Mesothelial cell of epicardium (in vitro differentiated cells): Measurements from ENCODE around the gene ZNF275. TPM values are rescaled to one million over a fixed set of nuclear protein-coding genes. Genes with fewer than 3 reads are reported as not detected.
"Not testable (repeated sequence)": the region's sequence is repeated elsewhere in the genome, so short reads cannot be mapped to it uniquely, and the experiment has no call there.

Experiments
- DNase-seq, 2 experiments: peaks; one replicate each; pipeline ENCODE4 v3.0.0; 2021; ENCODE audit warnings: low spot score in 2 of 2; ENCODE audit not compliant: unreplicated experiment in 2 of 2
- H3K27ac Mint-ChIP-seq: 2 replicates; pipeline ENCODE4 v1.8.0; 2021; ENCODE audit warnings: mixed read lengths
- H3K27me3 Mint-ChIP-seq: 2 replicates; pipeline ENCODE4 v1.8.0; 2021; ENCODE audit warnings: low read depth, mixed read lengths
- H3K36me3 Mint-ChIP-seq: 2 replicates; pipeline ENCODE4 v1.8.0; 2021; ENCODE audit warnings: mixed read lengths
- H3K4me1 Mint-ChIP-seq: 2 replicates; pipeline ENCODE4 v1.8.0; 2021; ENCODE audit warnings: mixed read lengths
- H3K4me3 Mint-ChIP-seq: 2 replicates; pipeline ENCODE4 v1.8.0; 2021; ENCODE audit warnings: mild to moderate bottlenecking, moderate library complexity, mixed read lengths
- H3K9me3 Mint-ChIP-seq: 2 replicates; pipeline ENCODE4 v1.8.0; 2021; ENCODE audit warnings: mixed read lengths
- CTCF ChIP-seq: fragments of 200-600 bp; sonication (generic); IDR thresholded peaks from one replicate; pipeline ENCODE4 v1.5.0; 2021; ENCODE audit warnings: antibody characterized with exemption; ENCODE audit not compliant: unreplicated experiment
- total RNA-seq: library from RNA; stranded (reverse); gene quantifications from 3 replicates; pipeline ENCODE4 v1.2.1, GENCODE V29; 2021

Gene ZNF275
- 16.0 to 17.6 TPM (median 17.5 TPM) in 3 replicates for total RNA-seq

- Mint-ChIP-seq H3K9me3 (peaks cover 26% of the 10 kb centered on the region), H3K4me1 (peaks cover 10% of the 10 kb centered on the region), H3K27ac (peak within 1 kb of the TSS; percentile 67), H3K4me3 (peak within 1 kb of the TSS; percentile 78), H3K27me3 (peaks cover 18% of the 10 kb centered on the region), H3K36me3 (peaks cover 10% of the 10 kb centered on the region)
- DNase-seq: peak; percentile 72 to 86
- no peak for TF ChIP-seq CTCF
These were observed at the start of gene ZNF275 for GRCh38 chrX:153333821-153334653. ZNF275 (plus strand) TSS chrX:153334153; CDS start chrX:153336680, 2,527 bp downstream.

- not testable (repeated sequence) for H3K4me3 Mint-ChIP-seq, H3K9me3 Mint-ChIP-seq, H3K36me3 Mint-ChIP-seq, H3K27me3 Mint-ChIP-seq, H3K27ac Mint-ChIP-seq, DNase-seq, H3K4me1 Mint-ChIP-seq
These were observed 48.3 kb upstream of the ZNF275 start for GRCh38 chrX:153285678-153286077.

- H3K27ac Mint-ChIP-seq, DNase-seq, H3K9me3 Mint-ChIP-seq, H3K27me3 Mint-ChIP-seq, H3K4me1 Mint-ChIP-seq, H3K36me3 Mint-ChIP-seq, H3K4me3 Mint-ChIP-seq: not testable (repeated sequence)
These were observed 45.1 kb upstream of the ZNF275 start for GRCh38 chrX:153288807-153289206.

GRCh38 chrX:153293485-153294071 is 40.4 kb upstream of the ZNF275 start:
- not testable (repeated sequence) for H3K36me3 Mint-ChIP-seq, H3K4me3 Mint-ChIP-seq, DNase-seq, H3K4me1 Mint-ChIP-seq, H3K27ac Mint-ChIP-seq
- Mint-ChIP-seq H3K9me3 (peaks cover 21% of the 10 kb centered on the region), H3K27me3 (peaks cover 19% of the 10 kb centered on the region)

GRCh38 chrX:153297376-153297775 is 36.6 kb upstream of the ZNF275 start:
- Mint-ChIP-seq H3K27ac (no peak overlapping the region), H3K36me3 (no peaks in the 10 kb centered on the region), H3K4me1 (no peaks in the 10 kb centered on the region), H3K9me3 (peaks cover 42% of the 10 kb centered on the region), H3K4me3 (no peak overlapping the region), H3K27me3 (peaks cover 34% of the 10 kb centered on the region)
- DNase-seq: no peak
- TF ChIP-seq CTCF: no peak

GRCh38 chrX:153299855-153300254 is 34.1 kb upstream of the ZNF275 start:
- DNase-seq: no peak
- Mint-ChIP-seq H3K27ac (no peak overlapping the region), H3K9me3 (peaks cover 45% of the 10 kb centered on the region), H3K36me3 (no peaks in the 10 kb centered on the region), H3K4me1 (no peaks in the 10 kb centered on the region), H3K4me3 (no peak overlapping the region), H3K27me3 (peaks cover 51% of the 10 kb centered on the region)
- TF ChIP-seq CTCF: no peak

- H3K9me3 Mint-ChIP-seq: peaks cover 45% of the 10 kb centered on the region
- H3K4me1 Mint-ChIP-seq: no peaks in the 10 kb centered on the region
- no peak overlapping the region for H3K27ac Mint-ChIP-seq
- H3K27me3 Mint-ChIP-seq: peaks cover 61% of the 10 kb centered on the region
- H3K4me3 Mint-ChIP-seq: no peak overlapping the region
- TF ChIP-seq CTCF: no peak
- no peak for DNase-seq
- no peaks in the 10 kb centered on the region for H3K36me3 Mint-ChIP-seq
These were observed 32.2 kb upstream of the ZNF275 start for GRCh38 chrX:153301746-153302145.
